CD14-positive monocyte (primary cell): Measurements from ENCODE around the gene UROS. TPM values are rescaled to one million over a fixed set of nuclear protein-coding genes. Genes with fewer than 3 reads are reported as not detected.

ENCODE experiments used
- DNase-seq, 3 donors: peaks; one replicate each; pipeline ENCODE4 v3.0.0-alpha.2; 2011 to 2022
- H2AFZ ChIP-seq: 2 replicates; pipeline ENCODE4 v1.6.0; 2012; ENCODE audit warnings: mild to moderate bottlenecking, low read depth, low read length, inconsistent platforms; ENCODE audit not compliant: insufficient read depth, poor library complexity, severe bottlenecking
- H3K27ac ChIP-seq, 2 donors: 1 replicate in 1 of 2; 2 replicates in 1 of 2; pipeline ENCODE4 v1.5.1; 2012 to 2013; ENCODE audit warnings: low read length in 2 of 2, control low read depth in 1 of 2, inconsistent platforms in 1 of 2, low read depth in 1 of 2, mild to moderate bottlenecking in 1 of 2
- H3K27me3 ChIP-seq, 2 donors: one replicate each; pipeline versions ENCODE4 v1.6.0 to v1.6.1; 2011 to 2013; ENCODE audit warnings: low read length in 2 of 2; ENCODE audit not compliant: control insufficient read depth in 2 of 2, insufficient read depth in 2 of 2
- H3K36me3 ChIP-seq, 2 donors: replicated peaks in 1 of 2; 1 replicate in 1 of 2; 2 replicates in 1 of 2; pipeline versions ENCODE4 v1.5.1 to v1.6.1; 2012 to 2013; ENCODE audit warnings: low read length in 2 of 2, control low read depth in 1 of 2, inconsistent platforms in 1 of 2, mild to moderate bottlenecking in 1 of 2; ENCODE audit not compliant: insufficient read depth in 2 of 2, control insufficient read depth in 1 of 2
- H3K4me1 ChIP-seq, 2 donors: 1 replicate in 1 of 2; 2 replicates in 1 of 2; pipeline versions ENCODE4 v1.5.1 to v1.6.1; 2012 to 2013; ENCODE audit warnings: low read length in 2 of 2, control low read depth in 1 of 2, inconsistent platforms in 1 of 2, mild to moderate bottlenecking in 1 of 2, moderate library complexity in 1 of 2; ENCODE audit not compliant: insufficient read depth in 2 of 2, control insufficient read depth in 1 of 2
- H3K4me2 ChIP-seq: replicated peaks from 2 replicates; pipeline ENCODE3; 2012; ENCODE audit warnings: low read length, moderate library complexity, mild to moderate bottlenecking; ENCODE audit not compliant: poor library complexity, severe bottlenecking; ENCODE audit errors: extremely low read depth
- H3K4me3 ChIP-seq, 3 experiments: fragments of 200-600 bp in 1 of 3; sonication (generic) in 1 of 3; replicated peaks in 1 of 3; 1 replicate in 2 of 3; 2 replicates in 1 of 3; pipeline ENCODE4 v1.5.1; 2011 to 2013; ENCODE audit warnings: low read length in 3 of 3, mild to moderate bottlenecking in 3 of 3, control low read depth in 2 of 3, low read depth in 2 of 3, inconsistent platforms in 1 of 3, moderate library complexity in 1 of 3
- H3K79me2 ChIP-seq: 2 replicates; pipeline ENCODE4 v1.6.0; 2012; ENCODE audit warnings: mild to moderate bottlenecking, control low read depth, inconsistent platforms, low read length, moderate library complexity; ENCODE audit not compliant: insufficient read depth
- H3K9ac ChIP-seq: 2 replicates; pipeline ENCODE4 v1.6.0; 2017; ENCODE audit warnings: low read length, mild to moderate bottlenecking; ENCODE audit not compliant: insufficient read depth, poor library complexity, severe bottlenecking
- H3K9me3 ChIP-seq, 2 donors: replicated peaks in 1 of 2; 1 replicate in 1 of 2; 2 replicates in 1 of 2; pipeline versions ENCODE4 v1.5.1 to v1.6.1; 2012 to 2013; ENCODE audit warnings: low read length in 2 of 2, control low read depth in 1 of 2; ENCODE audit not compliant: control insufficient read depth in 1 of 2, insufficient read depth in 1 of 2
- H4K20me1 ChIP-seq: 2 replicates; pipeline ENCODE4 v1.6.0; 2012; ENCODE audit warnings: mild to moderate bottlenecking, low read length, control low read depth, moderate library complexity; ENCODE audit not compliant: insufficient read depth
- H3K27ac Mint-ChIP-seq, 7 donors: one replicate each; pipeline ENCODE4 v1.8.0; 2020; ENCODE audit warnings: mild to moderate bottlenecking in 7 of 7, mixed read lengths in 7 of 7, moderate library complexity in 6 of 7, inconsistent platforms in 2 of 7
- H3K27me3 Mint-ChIP-seq, 3 donors: one replicate each; pipeline ENCODE4 v1.8.0; 2021 to 2022; ENCODE audit warnings: low read depth in 3 of 3, mild to moderate bottlenecking in 3 of 3, mixed read lengths in 3 of 3, moderate library complexity in 3 of 3, inconsistent platforms in 1 of 3
- H3K36me3 Mint-ChIP-seq, 2 donors: one replicate each; pipeline ENCODE4 v1.8.0; 2020; ENCODE audit warnings: mixed read lengths in 2 of 2, inconsistent platforms in 1 of 2, mild to moderate bottlenecking in 1 of 2
- H3K4me1 Mint-ChIP-seq: one replicate; pipeline ENCODE4 v1.8.0; 2020; ENCODE audit warnings: mild to moderate bottlenecking, mixed read lengths
- H3K4me3 Mint-ChIP-seq, 2 donors: one replicate each; pipeline ENCODE4 v1.8.0; 2020; ENCODE audit warnings: mild to moderate bottlenecking in 2 of 2, mixed read lengths in 2 of 2, moderate library complexity in 1 of 2
- H3K9me3 Mint-ChIP-seq, 7 donors: one replicate each; pipeline ENCODE4 v1.8.0; 2020 to 2022; ENCODE audit warnings: mixed read lengths in 7 of 7, mild to moderate bottlenecking in 6 of 7, moderate library complexity in 6 of 7, inconsistent platforms in 2 of 7
- WGBS: methylation state at CpG from one replicate; pipeline ENCODE4 v1.1.5; 2013; ENCODE audit warnings: missing lambda C conversion rate; ENCODE audit not compliant: insufficient coverage; 5-methylcytosine and 5-hydroxymethylcytosine counted together
- intact Hi-C, 2 donors: fragments of 100-400 bp; cut with micrococcal nuclease; formaldehyde crosslinking; loops; one replicate each; pipeline versions ENCODE4 v1.15.0 to v1.15.1; 2023
- polyA plus RNA-seq, 3 donors: library from polyadenylated mRNA; depleted of rRNA in 1 of 3; unstranded in 2 of 3; stranded (reverse) in 1 of 3; fragments of 300-500 nt in 2 of 3; fragments of >200 nt in 1 of 3; fragmentation: Illumina TruSeq in 2 of 3; gene quantifications; 1 replicate in 2 of 3; 2 replicates in 1 of 3; pipeline ENCODE4 v1.2.3, GENCODE V29; 2012 to 2021
- TF ChIP-seq, protein P1 (sequence below): fragments of 200-600 bp; IDR thresholded peaks from one replicate; pipeline ENCODE4 v1.8.0; 2022; ENCODE audit warnings: antibody characterized with exemption, mild to moderate bottlenecking

The UROS gene
- polyA plus RNA-seq, 3 donors: 18.1 to 42.3 (median 39.8) TPM

GRCh38 chr10:125762692-125763648, 60.1 kb downstream of the UROS start:
- Histone ChIP-seq H3K4me3 (no peak overlapping the region), H3K9me3 (no peaks in the 10 kb centered on the region), H3K4me2 (no peak overlapping the region), H2AFZ (no peak overlapping the region), H3K79me2 (no peaks in the 10 kb centered on the region), H4K20me1 (no peaks in the 10 kb centered on the region), H3K27ac (no peak overlapping the region), H3K4me1 (no peaks in the 10 kb centered on the region), H3K9ac (no peak overlapping the region), H3K36me3 (peaks cover 74 to 100% of the 10 kb centered on the region in 2 donors), H3K27me3 (no peaks in the 10 kb centered on the region)
- Mint-ChIP-seq H3K27me3 (no peaks in the 10 kb centered on the region), H3K27ac (no peak overlapping the region), H3K36me3 (peaks cover 72 to 84% of the 10 kb centered on the region in 2 donors), H3K4me3 (no peak overlapping the region), H3K4me1 (no peaks in the 10 kb centered on the region), H3K9me3 (no peaks in the 10 kb centered on the region)
- no peak for DNase-seq
- 96% methylated on average over 12 of the region's 24 CpGs for WGBS
- intact Hi-C loops: no loop called here
- TF ChIP-seq, protein P1, sequence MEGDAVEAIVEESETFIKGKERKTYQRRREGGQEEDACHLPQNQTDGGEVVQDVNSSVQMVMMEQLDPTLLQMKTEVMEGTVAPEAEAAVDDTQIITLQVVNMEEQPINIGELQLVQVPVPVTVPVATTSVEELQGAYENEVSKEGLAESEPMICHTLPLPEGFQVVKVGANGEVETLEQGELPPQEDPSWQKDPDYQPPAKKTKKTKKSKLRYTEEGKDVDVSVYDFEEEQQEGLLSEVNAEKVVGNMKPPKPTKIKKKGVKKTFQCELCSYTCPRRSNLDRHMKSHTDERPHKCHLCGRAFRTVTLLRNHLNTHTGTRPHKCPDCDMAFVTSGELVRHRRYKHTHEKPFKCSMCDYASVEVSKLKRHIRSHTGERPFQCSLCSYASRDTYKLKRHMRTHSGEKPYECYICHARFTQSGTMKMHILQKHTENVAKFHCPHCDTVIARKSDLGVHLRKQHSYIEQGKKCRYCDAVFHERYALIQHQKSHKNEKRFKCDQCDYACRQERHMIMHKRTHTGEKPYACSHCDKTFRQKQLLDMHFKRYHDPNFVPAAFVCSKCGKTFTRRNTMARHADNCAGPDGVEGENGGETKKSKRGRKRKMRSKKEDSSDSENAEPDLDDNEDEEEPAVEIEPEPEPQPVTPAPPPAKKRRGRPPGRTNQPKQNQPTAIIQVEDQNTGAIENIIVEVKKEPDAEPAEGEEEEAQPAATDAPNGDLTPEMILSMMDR: no peak

- intact Hi-C loops: no loop called here
- H3K79me2 ChIP-seq: no peaks in the 10 kb centered on the region
- Mint-ChIP-seq H3K9me3 (no peaks in the 10 kb centered on the region), H3K4me1 (no peaks in the 10 kb centered on the region), H3K27me3 (no peaks in the 10 kb centered on the region), H3K4me3 (no peak overlapping the region), H3K27ac (no peak overlapping the region), H3K36me3 (peaks cover 75 to 87% of the 10 kb centered on the region in 2 donors)
- H3K27me3 ChIP-seq: no peaks in the 10 kb centered on the region
- no peaks in the 10 kb centered on the region for H3K9me3 ChIP-seq
- H3K4me1 ChIP-seq: no peaks in the 10 kb centered on the region
- no peak for DNase-seq
- no peaks in the 10 kb centered on the region for H4K20me1 ChIP-seq
- WGBS: 81% methylated on average over 1 of the region's 1 CpG
- peaks cover 83 to 100% of the 10 kb centered on the region in 2 donors for H3K36me3 ChIP-seq
- no peak overlapping the region for H3K9ac ChIP-seq
- TF ChIP-seq, protein P1: no peak
- H3K4me2 ChIP-seq: no peak overlapping the region
- H3K27ac ChIP-seq: no peak overlapping the region
- no peak overlapping the region for H3K4me3 ChIP-seq
- H2AFZ ChIP-seq: no peak overlapping the region
Measured at GRCh38 chr10:125761961-125762360, 61.1 kb downstream of the UROS start.
